ENCODE results near the gene CCNY. TPM values are rescaled to one million over a fixed set of nuclear protein-coding genes. Genes with fewer than 3 reads are reported as not detected.

The CCNY gene
- total and polyA plus RNA-seq, 2 donors (not counting 1 experiment from before 2014, with no cell fraction given) = 34.1 to 64.9 TPM

GRCh38 chr10:35390161-35390840, 54.0 kb downstream of the CCNY start:
- CTCF ChIA-PET = no interaction called here

GRCh38 chr10:35390843-35391152, 54.5 kb downstream of the CCNY start:
- Histone ChIP-seq H3K4me1 (ENCODE audit: control insufficient read depth in 2 of 2, insufficient read depth in 2 of 2, low read length in 2 of 2) (peaks cover 10 to 12% of the 10 kb centered on the region in 2 donors), H3K9me3 (ENCODE audit: control extremely low read depth in 1 of 3, control insufficient read depth in 2 of 3, insufficient read depth in 1 of 3, low read length in 2 of 3) (peaks cover 6 to 26% (median 21%) of the 10 kb centered on the region in 3 donors), H3K27ac (ENCODE audit: low read length in 2 of 2) (no peak overlapping the region), H3K27me3 (replicated peaks in 1 of 4; ENCODE audit: control extremely low read depth in 1 of 4, control insufficient read depth in 3 of 4, insufficient read depth in 4 of 4, low read length in 3 of 4) (no peaks in the 10 kb centered on the region), H4K20me1 (ENCODE audit: control insufficient read depth, insufficient read depth, low read length, poor library complexity, severe bottlenecking) (peaks cover 77% of the 10 kb centered on the region), H2AFZ (ENCODE audit: insufficient read depth, low read depth, low read length, poor library complexity, severe bottlenecking) (no peak overlapping the region), H3K4me2 (replicated peaks; ENCODE audit: low read depth, low read length, poor library complexity, severe bottlenecking) (no peak overlapping the region), H3K79me2 (ENCODE audit: control insufficient read depth, insufficient read depth, low read length) (peaks cover 100% of the 10 kb centered on the region), H3K9ac (ENCODE audit: low read length) (no peak overlapping the region), H3K36me3 (replicated peaks in 1 of 2; ENCODE audit: control extremely low read depth in 1 of 2, control insufficient read depth in 1 of 2, extremely low read depth in 1 of 2, insufficient read depth in 2 of 2, low read length in 1 of 2) (no peaks in the 10 kb centered on the region), H3K4me3 (ENCODE audit: control extremely low read depth in 1 of 5, extremely low read depth in 1 of 5, insufficient read depth in 1 of 5, low read depth in 2 of 5, low read length in 4 of 5) (no peak overlapping the region)
- ATAC-seq (ENCODE audit: low read depth) (no peak), DNase-seq (no peak)
- ChIA-PET POLR2A (no interaction called here), CTCF (no interaction called here)
- TF ChIP-seq CTCF (IDR thresholded peaks at IDR 0.05) (no peak), EZH2 (IDR thresholded peaks at IDR 0.05; ENCODE audit: borderline replicate concordance, insufficient read depth, low read depth, low read length, poor library complexity, severe bottlenecking) (no peak)
- WGBS (ENCODE audit: insufficient coverage) = no CpG with 5 or more reads among the region's 2 CpGs
- Mint-ChIP-seq H3K27me3 (no peaks in the 10 kb centered on the region), H3K4me3 (no peak overlapping the region), H3K4me1 (peaks cover 68% of the 10 kb centered on the region), H3K27ac (no peak overlapping the region), H3K9me3 (ENCODE audit: insufficient read depth) (peaks cover 17% of the 10 kb centered on the region)
- intact Hi-C loops (cut with micrococcal nuclease) = no loop called here

More at GRCh38 chr10:35390161-35390840, 54.0 kb downstream of the CCNY start:
- H3K4me3 ChIP-seq (ENCODE audit: control extremely low read depth in 1 of 5, extremely low read depth in 1 of 5, insufficient read depth in 1 of 5, low read depth in 2 of 5, low read length in 4 of 5) = no peak overlapping the region
- intact Hi-C loops (cut with micrococcal nuclease) = no loop called here
- ATAC-seq (ENCODE audit: low read depth) = no peak
- Mint-ChIP-seq H3K27ac (no peak overlapping the region), H3K9me3 (ENCODE audit: insufficient read depth) (peaks cover 17% of the 10 kb centered on the region), H3K4me1 (peaks cover 66% of the 10 kb centered on the region), H3K27me3 (no peaks in the 10 kb centered on the region), H3K4me3 (no peak overlapping the region)
- no peak overlapping the region for H3K9ac ChIP-seq (ENCODE audit: low read length)
- no peak overlapping the region for H3K4me2 ChIP-seq (replicated peaks; ENCODE audit: low read depth, low read length, poor library complexity, severe bottlenecking)
- no peak for DNase-seq
- H4K20me1 ChIP-seq (ENCODE audit: control insufficient read depth, insufficient read depth, low read length, poor library complexity, severe bottlenecking) = peaks cover 77% of the 10 kb centered on the region
- POLR2A ChIA-PET = no interaction called here
- peaks cover 6 to 26% (median 21%) of the 10 kb centered on the region in 3 donors for H3K9me3 ChIP-seq (ENCODE audit: control extremely low read depth in 1 of 3, control insufficient read depth in 2 of 3, insufficient read depth in 1 of 3, low read length in 2 of 3)
- no peaks in the 10 kb centered on the region for H3K36me3 ChIP-seq (replicated peaks in 1 of 2; ENCODE audit: control extremely low read depth in 1 of 2, control insufficient read depth in 1 of 2, extremely low read depth in 1 of 2, insufficient read depth in 2 of 2, low read length in 1 of 2)
- no peaks in the 10 kb centered on the region for H3K27me3 ChIP-seq (replicated peaks in 1 of 4; ENCODE audit: control extremely low read depth in 1 of 4, control insufficient read depth in 3 of 4, insufficient read depth in 4 of 4, low read length in 3 of 4)
- H3K79me2 ChIP-seq (ENCODE audit: control insufficient read depth, insufficient read depth, low read length) = peaks cover 100% of the 10 kb centered on the region
- peaks cover 10 to 12% of the 10 kb centered on the region in 2 donors for H3K4me1 ChIP-seq (ENCODE audit: control insufficient read depth in 2 of 2, insufficient read depth in 2 of 2, low read length in 2 of 2)
- no peak overlapping the region for H2AFZ ChIP-seq (ENCODE audit: insufficient read depth, low read depth, low read length, poor library complexity, severe bottlenecking)
- no CpG with 5 or more reads among the region's 2 CpGs for WGBS (ENCODE audit: insufficient coverage)
- H3K27ac ChIP-seq (ENCODE audit: low read length in 2 of 2) = no peak overlapping the region
- TF ChIP-seq EZH2 (IDR thresholded peaks at IDR 0.05; ENCODE audit: borderline replicate concordance, insufficient read depth, low read depth, low read length, poor library complexity, severe bottlenecking) = no peak
- TF ChIP-seq CTCF (IDR thresholded peaks at IDR 0.05) = no peak
